Hepatic stellate cell (primary cell): ENCODE results near the gene FAM228B.
A peak's percentile ranks its signal among the peaks of the same experiment; 100 is the strongest.
"Not testable (repeated sequence)": the region's sequence is repeated elsewhere in the genome, so short reads cannot be mapped to it uniquely, and the experiment has no call there.

Experiments used
- DNase-seq: peaks from one replicate; pipeline ENCODE4 v3.0.0; 2011; ENCODE audit warnings: low spot score

FAM228B gene

GRCh38 chr2:24102677-24103076, 20.6 kb upstream of the FAM228B start:
- no peak for DNase-seq

- DNase-seq: no peak
These were observed 19.1 kb upstream of the FAM228B start for GRCh38 chr2:24104110-24104650.

GRCh38 chr2:24104906-24105305, 18.4 kb upstream of the FAM228B start:
- DNase-seq: no peak

GRCh38 chr2:24105816-24106215, 17.5 kb upstream of the FAM228B start:
- DNase-seq: no peak

GRCh38 chr2:24106786-24107185, 16.5 kb upstream of the FAM228B start:
- DNase-seq: no peak

- no peak for DNase-seq
These were observed 15.9 kb upstream of the FAM228B start for GRCh38 chr2:24107336-24107735.

- not testable (repeated sequence) for DNase-seq
These were observed 13.8 kb upstream of the FAM228B start for GRCh38 chr2:24109431-24109830.

GRCh38 chr2:24110660-24111303, 12.5 kb upstream of the FAM228B start:
- DNase-seq: no peak

- peak; percentile 5 for DNase-seq
These were observed 11.8 kb upstream of the FAM228B start for GRCh38 chr2:24111407-24111901.

GRCh38 chr2:24115057-24115456, 8.2 kb upstream of the FAM228B start:
- no peak for DNase-seq

- DNase-seq: no peak
These were observed 5.4 kb upstream of the FAM228B start for GRCh38 chr2:24117902-24118301.

- no peak for DNase-seq
These were observed 2.2 kb upstream of the FAM228B start for GRCh38 chr2:24121066-24121465.

GRCh38 chr2:24121469-24121868, 1.8 kb upstream of the FAM228B start:
- DNase-seq: no peak

- DNase-seq: no peak
These were observed 689 bp upstream of the FAM228B start for GRCh38 chr2:24122366-24123194.

- DNase-seq: no peak
These were observed 782 bp downstream of the FAM228B start for GRCh38 chr2:24123922-24124580.

GRCh38 chr2:24125956-24126355, 2.7 kb downstream of the FAM228B start:
- DNase-seq: no peak

- DNase-seq: no peak
These were observed 9.3 kb downstream of the FAM228B start for GRCh38 chr2:24132543-24132942.

- not testable (repeated sequence) for DNase-seq
These were observed 17.0 kb downstream of the FAM228B start for GRCh38 chr2:24140305-24140704.

- DNase-seq: no peak
These were observed 24.1 kb downstream of the FAM228B start for GRCh38 chr2:24147364-24147763.

GRCh38 chr2:24152413-24153197, 29.3 kb downstream of the FAM228B start:
- DNase-seq: no peak

- DNase-seq: no peak
These were observed 30.2 kb downstream of the FAM228B start for GRCh38 chr2:24153478-24153877.

- DNase-seq: no peak
These were observed 34.9 kb downstream of the FAM228B start for GRCh38 chr2:24158131-24158530.
